ENCODE results near the gene CENPB.
A peak's percentile ranks its signal among the peaks of the same experiment; 100 is the strongest.

DNA sequence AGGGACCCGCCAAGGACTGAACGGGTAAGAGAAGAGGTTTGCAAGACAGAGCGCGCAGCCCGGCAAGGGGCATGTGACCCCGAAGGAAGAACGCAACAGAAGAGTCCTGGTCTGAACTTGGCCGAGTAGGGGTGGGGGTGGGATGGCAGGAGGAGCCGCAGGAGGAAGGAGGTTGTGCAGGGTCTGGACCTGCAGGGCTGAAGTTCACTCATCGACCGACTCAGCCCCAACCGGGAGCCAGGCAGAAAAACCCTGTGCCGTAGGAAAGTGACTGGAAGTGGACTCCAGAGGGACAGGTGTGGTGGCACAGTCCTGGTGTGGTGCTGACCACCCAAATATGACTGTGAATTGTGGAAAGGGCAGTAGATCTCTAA lies 34.2 kb downstream of the CENPB start:
- TF ChIP-seq, protein P1, sequence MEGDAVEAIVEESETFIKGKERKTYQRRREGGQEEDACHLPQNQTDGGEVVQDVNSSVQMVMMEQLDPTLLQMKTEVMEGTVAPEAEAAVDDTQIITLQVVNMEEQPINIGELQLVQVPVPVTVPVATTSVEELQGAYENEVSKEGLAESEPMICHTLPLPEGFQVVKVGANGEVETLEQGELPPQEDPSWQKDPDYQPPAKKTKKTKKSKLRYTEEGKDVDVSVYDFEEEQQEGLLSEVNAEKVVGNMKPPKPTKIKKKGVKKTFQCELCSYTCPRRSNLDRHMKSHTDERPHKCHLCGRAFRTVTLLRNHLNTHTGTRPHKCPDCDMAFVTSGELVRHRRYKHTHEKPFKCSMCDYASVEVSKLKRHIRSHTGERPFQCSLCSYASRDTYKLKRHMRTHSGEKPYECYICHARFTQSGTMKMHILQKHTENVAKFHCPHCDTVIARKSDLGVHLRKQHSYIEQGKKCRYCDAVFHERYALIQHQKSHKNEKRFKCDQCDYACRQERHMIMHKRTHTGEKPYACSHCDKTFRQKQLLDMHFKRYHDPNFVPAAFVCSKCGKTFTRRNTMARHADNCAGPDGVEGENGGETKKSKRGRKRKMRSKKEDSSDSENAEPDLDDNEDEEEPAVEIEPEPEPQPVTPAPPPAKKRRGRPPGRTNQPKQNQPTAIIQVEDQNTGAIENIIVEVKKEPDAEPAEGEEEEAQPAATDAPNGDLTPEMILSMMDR (IDR thresholded peaks at IDR 0.05; ENCODE audit: low read depth, low read length, missing input control), result no peak
- TF ChIP-seq RAD21 (IDR thresholded peaks at IDR 0.05) (no peak), YY1 (IDR thresholded peaks at IDR 0.05) (no peak), HNF4A (conservative IDR thresholded peaks at IDR 0.05) (peak in 1 of 2 donors; percentile 6), FOXA1 (IDR thresholded peaks at IDR 0.05) (no peak), TAF1 (conservative IDR thresholded peaks at IDR 0.05) (no peak), EGR1 (IDR thresholded peaks at IDR 0.05; ENCODE audit: low read depth in 2 of 2) (no peak)
- TF ChIP-seq, protein P2, sequence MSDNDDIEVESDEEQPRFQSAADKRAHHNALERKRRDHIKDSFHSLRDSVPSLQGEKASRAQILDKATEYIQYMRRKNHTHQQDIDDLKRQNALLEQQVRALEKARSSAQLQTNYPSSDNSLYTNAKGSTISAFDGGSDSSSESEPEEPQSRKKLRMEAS (IDR thresholded peaks at IDR 0.05), result no peak
- TF ChIP-seq, protein P3, sequence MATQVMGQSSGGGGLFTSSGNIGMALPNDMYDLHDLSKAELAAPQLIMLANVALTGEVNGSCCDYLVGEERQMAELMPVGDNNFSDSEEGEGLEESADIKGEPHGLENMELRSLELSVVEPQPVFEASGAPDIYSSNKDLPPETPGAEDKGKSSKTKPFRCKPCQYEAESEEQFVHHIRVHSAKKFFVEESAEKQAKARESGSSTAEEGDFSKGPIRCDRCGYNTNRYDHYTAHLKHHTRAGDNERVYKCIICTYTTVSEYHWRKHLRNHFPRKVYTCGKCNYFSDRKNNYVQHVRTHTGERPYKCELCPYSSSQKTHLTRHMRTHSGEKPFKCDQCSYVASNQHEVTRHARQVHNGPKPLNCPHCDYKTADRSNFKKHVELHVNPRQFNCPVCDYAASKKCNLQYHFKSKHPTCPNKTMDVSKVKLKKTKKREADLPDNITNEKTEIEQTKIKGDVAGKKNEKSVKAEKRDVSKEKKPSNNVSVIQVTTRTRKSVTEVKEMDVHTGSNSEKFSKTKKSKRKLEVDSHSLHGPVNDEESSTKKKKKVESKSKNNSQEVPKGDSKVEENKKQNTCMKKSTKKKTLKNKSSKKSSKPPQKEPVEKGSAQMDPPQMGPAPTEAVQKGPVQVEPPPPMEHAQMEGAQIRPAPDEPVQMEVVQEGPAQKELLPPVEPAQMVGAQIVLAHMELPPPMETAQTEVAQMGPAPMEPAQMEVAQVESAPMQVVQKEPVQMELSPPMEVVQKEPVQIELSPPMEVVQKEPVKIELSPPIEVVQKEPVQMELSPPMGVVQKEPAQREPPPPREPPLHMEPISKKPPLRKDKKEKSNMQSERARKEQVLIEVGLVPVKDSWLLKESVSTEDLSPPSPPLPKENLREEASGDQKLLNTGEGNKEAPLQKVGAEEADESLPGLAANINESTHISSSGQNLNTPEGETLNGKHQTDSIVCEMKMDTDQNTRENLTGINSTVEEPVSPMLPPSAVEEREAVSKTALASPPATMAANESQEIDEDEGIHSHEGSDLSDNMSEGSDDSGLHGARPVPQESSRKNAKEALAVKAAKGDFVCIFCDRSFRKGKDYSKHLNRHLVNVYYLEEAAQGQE (IDR thresholded peaks at IDR 0.05), result no peak

Measured in liver (tissue), 3 donors.